Measurements from ENCODE around the gene VENTX.

Gene VENTX

GRCh38 chr10:133237588-133238465 is at the start of gene VENTX:
VENTX (plus strand) TSS chr10:133237855; CDS start chr10:133237915, 60 bp downstream.
- DNase-seq = no peak

GRCh38 chr10:133187906-133188681 is 49.6 kb upstream of the VENTX start:
- DNase-seq = no peak

- DNase-seq = no peak
Observed at GRCh38 chr10:133189256-133189655, 48.4 kb upstream of the VENTX start.

GRCh38 chr10:133189726-133190125 is 47.9 kb upstream of the VENTX start:
- no peak for DNase-seq

GRCh38 chr10:133190225-133190624 is 47.4 kb upstream of the VENTX start:
- DNase-seq = no peak

- no peak for DNase-seq
Observed at GRCh38 chr10:133191651-133192050, 46.0 kb upstream of the VENTX start.

- no peak for DNase-seq
Observed at GRCh38 chr10:133194151-133194550, 43.5 kb upstream of the VENTX start.

- no peak for DNase-seq
Observed at GRCh38 chr10:133195096-133195495, 42.6 kb upstream of the VENTX start.

GRCh38 chr10:133195611-133196010 is 42.0 kb upstream of the VENTX start:
- no peak for DNase-seq

- DNase-seq = no peak
Observed at GRCh38 chr10:133196221-133196915, 41.3 kb upstream of the VENTX start.

GRCh38 chr10:133196936-133197758 is 40.5 kb upstream of the VENTX start:
- no peak for DNase-seq

- DNase-seq = no peak
Observed at GRCh38 chr10:133197786-133198185, 39.9 kb upstream of the VENTX start.

GRCh38 chr10:133198206-133198605 is 39.4 kb upstream of the VENTX start:
- DNase-seq = no peak

- DNase-seq = no peak
Observed at GRCh38 chr10:133198621-133199487, 38.8 kb upstream of the VENTX start.

GRCh38 chr10:133199488-133199885 is 38.2 kb upstream of the VENTX start:
- DNase-seq = no peak

- no peak for DNase-seq
Observed at GRCh38 chr10:133199992-133200611, 37.6 kb upstream of the VENTX start.

GRCh38 chr10:133200621-133201031 is 37.0 kb upstream of the VENTX start:
- DNase-seq = no peak

GRCh38 chr10:133201151-133201947 is 36.3 kb upstream of the VENTX start:
- DNase-seq = no peak

GRCh38 chr10:133201948-133202725 is 35.5 kb upstream of the VENTX start:
- DNase-seq = no peak

Measured in NCI-H524 (cell line).